ENCODE data around the gene ACTR10. TPM values are rescaled to one million over a fixed set of nuclear protein-coding genes. Genes with fewer than 3 reads are reported as not detected.

ACTR10 gene
- 144 TPM for total RNA-seq

GRCh38 chr14:58199726-58200479 lies at the start of gene ACTR10:
Gene ACTR10 (plus strand): TSS chr14:58200149. CDS start chr14:58200218, 69 bp downstream.
- DNase-seq = peak; percentile 73

- no peak for DNase-seq
Measured at GRCh38 chr14:58150243-58150805, 49.6 kb upstream of the ACTR10 start.

- peak; percentile 42 for DNase-seq
Measured at GRCh38 chr14:58151133-58152013, 48.6 kb upstream of the ACTR10 start.

GRCh38 chr14:58152014-58152857 lies 47.7 kb upstream of the ACTR10 start, which contains the start of gene ARMH4:
Gene ARMH4 (minus strand): TSS chr14:58152213. CDS start chr14:58139358, 12,855 bp downstream.
- DNase-seq = peak; percentile 74

- no peak for DNase-seq
Measured at GRCh38 chr14:58160561-58160960, 39.4 kb upstream of the ACTR10 start.

GRCh38 chr14:58166005-58166983 lies 33.7 kb upstream of the ACTR10 start:
- peak; percentile 54 for DNase-seq

- DNase-seq = peak; percentile 31
Measured at GRCh38 chr14:58167057-58167456, 32.9 kb upstream of the ACTR10 start.

GRCh38 chr14:58167891-58168290 lies 32.1 kb upstream of the ACTR10 start:
- peak; percentile 6 for DNase-seq

- peak; percentile 4 for DNase-seq
Measured at GRCh38 chr14:58171090-58171489, 28.9 kb upstream of the ACTR10 start.

GRCh38 chr14:58177125-58177524 lies 22.8 kb upstream of the ACTR10 start:
- no peak for DNase-seq

- no peak for DNase-seq
Measured at GRCh38 chr14:58189176-58189575, 10.8 kb upstream of the ACTR10 start.

GRCh38 chr14:58191763-58192601 lies 8.0 kb upstream of the ACTR10 start:
- DNase-seq = no peak

- DNase-seq = no peak
Measured at GRCh38 chr14:58193542-58193941, 6.4 kb upstream of the ACTR10 start.

GRCh38 chr14:58196198-58196597 lies 3.8 kb upstream of the ACTR10 start:
- DNase-seq = no peak

- no peak for DNase-seq
Measured at GRCh38 chr14:58198086-58198485, 1.9 kb upstream of the ACTR10 start.

GRCh38 chr14:58200480-58200841 lies 512 bp downstream of the ACTR10 start:
- no peak for DNase-seq

- DNase-seq = no peak
Measured at GRCh38 chr14:58200846-58201245, 897 bp downstream of the ACTR10 start.

GRCh38 chr14:58213176-58213575 lies 13.2 kb downstream of the ACTR10 start:
- no peak for DNase-seq

GRCh38 chr14:58215191-58215914 lies 15.4 kb downstream of the ACTR10 start:
- DNase-seq = no peak
